K562 (cell line): Measurements from ENCODE around the gene FERMT3. TPM values are rescaled to one million over a fixed set of nuclear protein-coding genes. Genes with fewer than 3 reads are reported as not detected.
A peak's percentile ranks its signal among the peaks of the same experiment; 100 is the strongest.

Experiments
- CBX2 ChIP-seq: fragments of 200-600 bp; sonication (generic); IDR thresholded peaks from one replicate; pipeline ENCODE4 v1.6.1; 2012; ENCODE audit warnings: mild to moderate bottlenecking, low read length, inconsistent platforms; ENCODE audit not compliant: insufficient read depth, poor library complexity, severe bottlenecking
- CCAR2 ChIP-seq: fragments of 200-400 bp; formaldehyde crosslinking; IDR thresholded peaks from 2 replicates; pipeline ENCODE4 v1.6.1; 2017; ENCODE audit warnings: mild to moderate bottlenecking, low read depth, low read length
- ETV5 ChIP-seq: sonication (generic); formaldehyde crosslinking; IDR thresholded peaks from 2 replicates; pipeline ENCODE4 v1.4.0; 2020; ENCODE audit warnings: low read depth, mild to moderate bottlenecking, missing genetic modification reagents
- FUS ChIP-seq: fragments of 200-400 bp; formaldehyde crosslinking; optimal IDR thresholded peaks from 2 replicates; pipeline ENCODE3; 2017; ENCODE audit warnings: low read depth, low read length
- JUNB ChIP-seq: fragments of 450-650 bp; formaldehyde crosslinking; conservative IDR thresholded peaks from 2 replicates; pipeline ENCODE4 v1.4.0; 2020; ENCODE audit warnings: mild to moderate bottlenecking
- KAT7 ChIP-seq: sonication (generic); formaldehyde crosslinking; IDR thresholded peaks from 2 replicates; pipeline ENCODE4 v1.8.0; 2022; ENCODE audit warnings: missing genetic modification reagents, mild to moderate bottlenecking, borderline replicate concordance
- MTA2 ChIP-seq: fragments of 450-650 bp; IDR thresholded peaks from 2 replicates; pipeline ENCODE4 v1.6.1; 2016; ENCODE audit warnings: low read depth
- NFE2L1 ChIP-seq: fragments of 450-650 bp; IDR thresholded peaks from 2 replicates; pipeline ENCODE4 v1.6.1; 2016; ENCODE audit warnings: missing genetic modification characterization, low read depth, mild to moderate bottlenecking, missing compliant biosample characterization, moderate library complexity, borderline replicate concordance
- PCBP1 ChIP-seq: fragments of 200-400 bp; formaldehyde crosslinking; IDR thresholded peaks from 2 replicates; pipeline ENCODE4 v1.6.1; 2018; ENCODE audit warnings: mild to moderate bottlenecking, low read depth, low read length; ENCODE audit not compliant: poor library complexity, severe bottlenecking
- POLR2AphosphoS2 ChIP-seq: IDR thresholded peaks from 2 replicates; pipeline ENCODE4 v1.6.1; 2012; ENCODE audit warnings: low read length, improper control_type of control experiment
- POLR2G ChIP-seq: fragments of 200-400 bp; formaldehyde crosslinking; IDR thresholded peaks from 2 replicates; pipeline ENCODE4 v1.6.1; 2017; ENCODE audit warnings: low read depth, mild to moderate bottlenecking, antibody characterized with exemption, low read length, moderate library complexity
- POLR2H ChIP-seq: IDR thresholded peaks from 2 replicates; pipeline ENCODE4 v1.6.1; 2016; ENCODE audit warnings: missing genetic modification characterization, low read depth, mild to moderate bottlenecking, control low read depth, missing compliant biosample characterization, moderate library complexity
- RBFOX2 ChIP-seq: fragments of 200-400 bp; formaldehyde crosslinking; IDR thresholded peaks from 2 replicates; pipeline ENCODE4 v1.6.1; 2017; ENCODE audit warnings: low read depth, mild to moderate bottlenecking, low read length, moderate library complexity
- RBM15 ChIP-seq: fragments of 200-400 bp; formaldehyde crosslinking; IDR thresholded peaks from 2 replicates; pipeline ENCODE4 v1.6.1; 2018; ENCODE audit warnings: mild to moderate bottlenecking, low read length, moderate library complexity; ENCODE audit not compliant: insufficient read depth
- RCOR1 ChIP-seq, 2 experiments: IDR thresholded peaks; 2 replicates each; pipeline ENCODE4 v1.6.1; 2012; ENCODE audit warnings: low read depth in 2 of 2, low read length in 2 of 2, borderline replicate concordance in 1 of 2, improper control_type of control experiment in 1 of 2
- RFX7 ChIP-seq: fragments of 250-450 bp; sonication (Bioruptor Pico); IDR thresholded peaks from 2 replicates; pipeline ENCODE4 v1.5.1; 2021; ENCODE audit warnings: mild to moderate bottlenecking
- SOX6 ChIP-seq: fragments of 450-650 bp; IDR thresholded peaks from 2 replicates; pipeline ENCODE4 v1.6.1; 2014; ENCODE audit warnings: mild to moderate bottlenecking
- SP1 ChIP-seq: sonication (generic); formaldehyde crosslinking; IDR thresholded peaks from 2 replicates; pipeline ENCODE4 v1.8.1; 2022; ENCODE audit warnings: mild to moderate bottlenecking, missing genetic modification reagents
- SRF ChIP-seq, 2 experiments: fragments of 250-450, 450-650 bp in 1 of 2; sonication (Bioruptor Pico) in 1 of 2; sonication (generic) in 1 of 2; formaldehyde crosslinking; IDR thresholded peaks; 2 replicates each; pipeline versions ENCODE4 v1.5.0 to v1.5.1; 2020 to 2022; ENCODE audit warnings: mild to moderate bottlenecking in 1 of 2, missing genetic modification reagents in 1 of 2
- TAL1 ChIP-seq: fragments of 450-650 bp; IDR thresholded peaks from 2 replicates; pipeline ENCODE4 v1.6.1; 2016; ENCODE audit warnings: mild to moderate bottlenecking
- TARDBP ChIP-seq: fragments of 450-650 bp; IDR thresholded peaks from 2 replicates; pipeline ENCODE4 v1.6.1; 2016
- THAP12 ChIP-seq: fragments of 250-450 bp; sonication (Bioruptor Pico); IDR thresholded peaks from 2 replicates; pipeline ENCODE4 v1.9.0; 2021; ENCODE audit warnings: mild to moderate bottlenecking, inconsistent platforms
- ZKSCAN3 ChIP-seq: fragments of 250-450 bp; sonication (Bioruptor Pico); IDR thresholded peaks from 2 replicates; pipeline ENCODE4 v1.4.0; 2020
- ZNF589 ChIP-seq: fragments of 200-800 bp; sonication (Bioruptor generic); IDR thresholded peaks from 2 replicates; pipeline ENCODE4 v1.6.1; 2016; ENCODE audit warnings: low read depth, missing genetic modification characterization, missing compliant biosample characterization
- polyA plus RNA-seq, 8 experiments: library from polyadenylated mRNA; depleted of rRNA in 4 of 8; stranded (reverse) in 5 of 8; unstranded in 3 of 8; fragments of >200 nt; fragmentation: Nextera tagmentation in 2 of 8; fragmentation: Illumina TruSeq in 1 of 8; extraction: Ambion mirVana in 2 of 8; extraction: Trizol in 1 of 8; gene quantifications; 2 replicates each; pipeline versions ENCODE4 v1.2.1 to v1.2.3, GENCODE V29; 2011 to 2014; ENCODE audit warnings: inconsistent platforms in 1 of 8, missing spikeins in 1 of 8
- total RNA-seq, 7 experiments: library from RNA; depleted of rRNA in 6 of 7; stranded (reverse); fragments of >200 nt in 6 of 7; fragmentation: Illumina TruSeq in 2 of 7; extraction: Trizol in 2 of 7; gene quantifications; 2 replicates each; pipeline versions ENCODE4 v1.2.1 to v1.2.3, GENCODE V29; 2011 to 2021; ENCODE audit warnings: low replicate concordance in 1 of 7
- TF ChIP-seq, protein P1 (sequence below): sonication (generic); formaldehyde crosslinking; IDR thresholded peaks from 2 replicates; pipeline ENCODE4 v1.8.1; 2023; ENCODE audit warnings: mild to moderate bottlenecking, missing genetic modification reagents

Gene FERMT3
- total and polyA plus RNA-seq, 9 of the 15 experiments (the other 6 are each of a cell fraction or from before 2014, with no cell fraction given), result 3.2 to 275 (median 79.7) TPM

- TF ChIP-seq ETV5, result no peak
- TF ChIP-seq TAL1, result no peak
- TF ChIP-seq MTA2, result no peak
- TF ChIP-seq ZNF589 (CRISPR knock-in tag), result no peak
- TF ChIP-seq POLR2AphosphoS2, result no peak
- TF ChIP-seq RFX7 (CRISPR knock-in tag), result no peak
- no peak; the same call in 1 of the 2 replicates for TF ChIP-seq SP1 (CRISPR knock-in tag)
- TF ChIP-seq TARDBP, result no peak
- TF ChIP-seq JUNB (CRISPR knock-in tag), result no peak
- TF ChIP-seq RBM15, result no peak
- peak; percentile 83 for TF ChIP-seq RBFOX2
- TF ChIP-seq ZKSCAN3 (CRISPR knock-in tag), result peak; percentile 100
- TF ChIP-seq FUS, result no peak
- TF ChIP-seq PCBP1, result no peak
- TF ChIP-seq, protein P1, sequence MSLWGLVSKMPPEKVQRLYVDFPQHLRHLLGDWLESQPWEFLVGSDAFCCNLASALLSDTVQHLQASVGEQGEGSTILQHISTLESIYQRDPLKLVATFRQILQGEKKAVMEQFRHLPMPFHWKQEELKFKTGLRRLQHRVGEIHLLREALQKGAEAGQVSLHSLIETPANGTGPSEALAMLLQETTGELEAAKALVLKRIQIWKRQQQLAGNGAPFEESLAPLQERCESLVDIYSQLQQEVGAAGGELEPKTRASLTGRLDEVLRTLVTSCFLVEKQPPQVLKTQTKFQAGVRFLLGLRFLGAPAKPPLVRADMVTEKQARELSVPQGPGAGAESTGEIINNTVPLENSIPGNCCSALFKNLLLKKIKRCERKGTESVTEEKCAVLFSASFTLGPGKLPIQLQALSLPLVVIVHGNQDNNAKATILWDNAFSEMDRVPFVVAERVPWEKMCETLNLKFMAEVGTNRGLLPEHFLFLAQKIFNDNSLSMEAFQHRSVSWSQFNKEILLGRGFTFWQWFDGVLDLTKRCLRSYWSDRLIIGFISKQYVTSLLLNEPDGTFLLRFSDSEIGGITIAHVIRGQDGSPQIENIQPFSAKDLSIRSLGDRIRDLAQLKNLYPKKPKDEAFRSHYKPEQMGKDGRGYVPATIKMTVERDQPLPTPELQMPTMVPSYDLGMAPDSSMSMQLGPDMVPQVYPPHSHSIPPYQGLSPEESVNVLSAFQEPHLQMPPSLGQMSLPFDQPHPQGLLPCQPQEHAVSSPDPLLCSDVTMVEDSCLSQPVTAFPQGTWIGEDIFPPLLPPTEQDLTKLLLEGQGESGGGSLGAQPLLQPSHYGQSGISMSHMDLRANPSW (CRISPR knock-in tag), result no peak
- 0 out of 2 replicates have a peak, but pooled peaks have one; percentile 16 for TF ChIP-seq THAP12 (CRISPR knock-in tag)
- no peak for TF ChIP-seq CCAR2
- TF ChIP-seq KAT7 (CRISPR knock-in tag), result 0 out of 2 replicates have a peak, but pooled peaks have one; percentile 55
- TF ChIP-seq POLR2G, result peak; percentile 89
- TF ChIP-seq NFE2L1 (tag), result no peak
- TF ChIP-seq SOX6, result 0 out of 2 replicates have a peak, but pooled peaks have one; percentile 38
- TF ChIP-seq SRF (CRISPR knock-in tag; IDR thresholded peaks at IDR 0.05), result no peak
- no peak for TF ChIP-seq CBX2
- no peak for TF ChIP-seq POLR2H
- TF ChIP-seq RCOR1 (IDR thresholded peaks at IDR 0.05; ENCODE audit: borderline replicate concordance in 1 of 2, low read depth in 2 of 2, low read length in 2 of 2), result peak in 1 of 2 experiments; percentile 80; a peak in 2 of 4 replicates
Measured at GRCh38 chr11:64245797-64246620, 39.5 kb downstream of the FERMT3 start (continued).
